Kidney (tissue), 14 donors: ENCODE measurements around the gene LRRC26. TPM values are rescaled to one million over a fixed set of nuclear protein-coding genes. Genes with fewer than 3 reads are reported as not detected.
A peak's percentile ranks its signal among the peaks of the same experiment; 100 is the strongest.

Experiments used
- DNase-seq, 5 donors: peaks; one replicate each; pipeline ENCODE4 v3.0.0-alpha.2; 2013 to 2020
- FAIRE-seq: peaks from 2 replicates; lab custom pipeline; 2012; peaks lifted over from hg19 to GRCh38; lab: Jason Lieb, UNC
- H3K27ac ChIP-seq, 2 donors: one replicate each; pipeline ENCODE4 v1.7.0; 2013; ENCODE audit warnings: low read depth in 2 of 2, low read length in 2 of 2, inconsistent platforms in 1 of 2
- H3K27me3 ChIP-seq: one replicate; pipeline ENCODE4 v1.7.1; 2013; ENCODE audit warnings: low read length, inconsistent platforms; ENCODE audit not compliant: control insufficient read depth, insufficient read depth
- H3K36me3 ChIP-seq, 3 donors: one replicate each; pipeline versions ENCODE4 v1.7.0 to v1.7.1; 2013; ENCODE audit warnings: low read length in 3 of 3, control low read depth in 1 of 3, inconsistent platforms in 1 of 3; ENCODE audit not compliant: insufficient read depth in 3 of 3, control insufficient read depth in 2 of 3
- H3K4me1 ChIP-seq, 3 donors: one replicate each; pipeline versions ENCODE4 v1.7.0 to v1.7.1; 2013; ENCODE audit warnings: low read length in 3 of 3, inconsistent platforms in 1 of 3, low read depth in 1 of 3; ENCODE audit not compliant: control insufficient read depth in 2 of 3, insufficient read depth in 2 of 3
- H3K4me3 ChIP-seq, 3 donors: one replicate each; pipeline versions ENCODE4 v1.7.0 to v1.8.1; 2013; ENCODE audit warnings: low read length in 3 of 3, control low read depth in 1 of 3, inconsistent platforms in 1 of 3
- H3K9ac ChIP-seq, 3 donors: one replicate each; pipeline versions ENCODE4 v1.7.0 to v1.7.1; 2013; ENCODE audit warnings: low read length in 3 of 3, control low read depth in 1 of 3, inconsistent platforms in 1 of 3
- H3K9me3 ChIP-seq, 3 donors: one replicate each; pipeline versions ENCODE4 v1.7.0 to v1.7.1; 2013; ENCODE audit warnings: low read length in 3 of 3, control low read depth in 1 of 3, inconsistent platforms in 1 of 3; ENCODE audit not compliant: control insufficient read depth in 2 of 3, insufficient read depth in 1 of 3
- CTCF ChIP-seq: IDR thresholded peaks from 3 replicates; pipeline ENCODE4 v1.5.1; 2012; ENCODE audit warnings: mild to moderate bottlenecking, moderate library complexity, borderline replicate concordance; ENCODE audit not compliant: insufficient read depth; ENCODE audit errors: extremely low read depth
- intact Hi-C: fragments of 100-400 bp; cut with DNase I; formaldehyde crosslinking; loops from one replicate; pipeline ENCODE4 v1.11.1; 2022
- polyA plus RNA-seq: library from polyadenylated mRNA; stranded (reverse); fragments of 350-450 nt; fragmentation: Illumina TruSeq; extraction: RNeasy Lipid Tissue Mini Kit (QIAGEN cat#74804); gene quantifications from one replicate; pipeline ENCODE4 v1.2.3, GENCODE V29; 2014; ENCODE audit warnings: low read depth, low replicate concordance; ENCODE audit not compliant: insufficient read depth
- total RNA-seq: library from RNA; stranded (reverse); fragmentation: NEBNext Ultra II Directional; extraction: Animal tissue kit (Norgen Biotek cat#: 25700); gene quantifications from one replicate; pipeline ENCODE4 v1.2.1, GENCODE V29; 2021
- donor health status: control.
- donor health status: control.
- donor health status: control.
- donor health status: control.
- donor health status: control.
- donor health status: DM: yes; HTN: yes; CAD: no.
- donor health status: Normal renal cell carcinoma (clear cell type).

The LRRC26 gene
- total and polyA plus RNA-seq, 2 donors from 2014 or later, result 0.25 TPM; not detected in 1

- peaks cover 0 to 58% (median 22%) of the 10 kb centered on the region in 3 donors for H3K4me1 ChIP-seq
Observed at GRCh38 chr9:137194388-137194787, 24.5 kb upstream of the LRRC26 start.

GRCh38 chr9:137193771-137194170 is 23.9 kb upstream of the LRRC26 start:
- Histone ChIP-seq H3K9ac (no peak overlapping the region), H3K27ac (peak overlapping the region in 1 of 2 donors; percentile 57), H3K4me3 (no peak overlapping the region), H3K9me3 (no peaks in the 10 kb centered on the region), H3K27me3 (no peaks in the 10 kb centered on the region), H3K36me3 (peaks cover 0 to 9% (median 4%) of the 10 kb centered on the region in 3 donors), H3K4me1 (peaks cover 0 to 56% (median 24%) of the 10 kb centered on the region in 3 donors)
- DNase-seq, result no peak
- TF ChIP-seq CTCF, result no peak
- FAIRE-seq, result no peak
- intact Hi-C loops, result no loop called here

More at GRCh38 chr9:137194388-137194787, 24.5 kb upstream of the LRRC26 start:
- intact Hi-C loops, result no loop called here
- Histone ChIP-seq H3K27ac (peak overlapping the region; percentile 57 to 61), H3K36me3 (peaks cover 0 to 9% (median 4%) of the 10 kb centered on the region in 3 donors), H3K9me3 (no peaks in the 10 kb centered on the region), H3K4me3 (no peak overlapping the region), H3K27me3 (no peaks in the 10 kb centered on the region), H3K9ac (peak overlapping the region in 1 of 3 donors; percentile 19)
- DNase-seq, result no peak
- TF ChIP-seq CTCF, result no peak
- no peak for FAIRE-seq

- H3K4me3 ChIP-seq, result no peak overlapping the region
- H3K9me3 ChIP-seq, result no peaks in the 10 kb centered on the region
- TF ChIP-seq CTCF, result no peak
- H3K27ac ChIP-seq, result no peak overlapping the region
- peaks cover 0 to 50% (median 21%) of the 10 kb centered on the region in 3 donors for H3K4me1 ChIP-seq
- DNase-seq (no peak), FAIRE-seq (no peak)
- intact Hi-C loops, result no loop called here
- peaks cover 0 to 9% (median 4%) of the 10 kb centered on the region in 3 donors for H3K36me3 ChIP-seq
- H3K27me3 ChIP-seq, result no peaks in the 10 kb centered on the region
- H3K9ac ChIP-seq, result no peak overlapping the region
Observed at GRCh38 chr9:137192859-137193258, 23.0 kb upstream of the LRRC26 start.

GRCh38 chr9:137192448-137192780 is 22.6 kb upstream of the LRRC26 start:
- peaks cover 0 to 50% (median 24%) of the 10 kb centered on the region in 3 donors for H3K4me1 ChIP-seq
- no peak overlapping the region for H3K27ac ChIP-seq
- H3K4me3 ChIP-seq, result no peak overlapping the region
- H3K27me3 ChIP-seq, result no peaks in the 10 kb centered on the region
- peaks cover 0 to 9% (median 4%) of the 10 kb centered on the region in 3 donors for H3K36me3 ChIP-seq
- FAIRE-seq (no peak), DNase-seq (no peak)
- TF ChIP-seq CTCF, result no peak
- intact Hi-C loops, result no loop called here
- no peaks in the 10 kb centered on the region for H3K9me3 ChIP-seq
- no peak overlapping the region for H3K9ac ChIP-seq
